ENCODE measurements around the gene TXLNG.
"Not testable (repeated sequence)": the region's sequence is repeated elsewhere in the genome, so short reads cannot be mapped to it uniquely, and the experiment has no call there.

The TXLNG gene

GRCh38 chrX:16783452-16783851, 2.8 kb upstream of the TXLNG start:
- Histone ChIP-seq H3K9me3 (ENCODE audit: control insufficient read depth in 1 of 2, low read length in 2 of 2) (no peaks in the 10 kb centered on the region), H3K27me3 (ENCODE audit: control insufficient read depth in 1 of 2, insufficient read depth in 2 of 2, low read length in 2 of 2) (no peaks in the 10 kb centered on the region), H3K4me3 (ENCODE audit: low read depth in 1 of 2, low read length in 2 of 2) (no peak overlapping the region), H3K9ac (ENCODE audit: low read depth in 1 of 2, low read length in 2 of 2) (no peak overlapping the region), H3K36me3 (ENCODE audit: control insufficient read depth in 1 of 2, insufficient read depth in 2 of 2, low read length in 2 of 2) (no peaks in the 10 kb centered on the region), H3K27ac (ENCODE audit: low read depth, low read length) (no peak overlapping the region), H3K4me1 (ENCODE audit: control insufficient read depth in 1 of 2, insufficient read depth in 2 of 2, low read length in 2 of 2) (peaks cover 0 to 10% of the 10 kb centered on the region in 2 donors)

- H3K4me1 ChIP-seq (ENCODE audit: control insufficient read depth in 1 of 2, insufficient read depth in 2 of 2, low read length in 2 of 2) = peaks cover 0 to 10% of the 10 kb centered on the region in 2 donors
- not testable (repeated sequence) for H3K4me3 ChIP-seq (ENCODE audit: low read depth in 1 of 2, low read length in 2 of 2); H3K27ac ChIP-seq (ENCODE audit: low read depth, low read length); H3K36me3 ChIP-seq (ENCODE audit: control insufficient read depth in 1 of 2, insufficient read depth in 2 of 2, low read length in 2 of 2); H3K27me3 ChIP-seq (ENCODE audit: control insufficient read depth in 1 of 2, insufficient read depth in 2 of 2, low read length in 2 of 2); H3K9ac ChIP-seq (ENCODE audit: low read depth in 1 of 2, low read length in 2 of 2); H3K9me3 ChIP-seq (ENCODE audit: control insufficient read depth in 1 of 2, low read length in 2 of 2)
Observed at GRCh38 chrX:16784440-16784839, 1.8 kb upstream of the TXLNG start.

DNA sequence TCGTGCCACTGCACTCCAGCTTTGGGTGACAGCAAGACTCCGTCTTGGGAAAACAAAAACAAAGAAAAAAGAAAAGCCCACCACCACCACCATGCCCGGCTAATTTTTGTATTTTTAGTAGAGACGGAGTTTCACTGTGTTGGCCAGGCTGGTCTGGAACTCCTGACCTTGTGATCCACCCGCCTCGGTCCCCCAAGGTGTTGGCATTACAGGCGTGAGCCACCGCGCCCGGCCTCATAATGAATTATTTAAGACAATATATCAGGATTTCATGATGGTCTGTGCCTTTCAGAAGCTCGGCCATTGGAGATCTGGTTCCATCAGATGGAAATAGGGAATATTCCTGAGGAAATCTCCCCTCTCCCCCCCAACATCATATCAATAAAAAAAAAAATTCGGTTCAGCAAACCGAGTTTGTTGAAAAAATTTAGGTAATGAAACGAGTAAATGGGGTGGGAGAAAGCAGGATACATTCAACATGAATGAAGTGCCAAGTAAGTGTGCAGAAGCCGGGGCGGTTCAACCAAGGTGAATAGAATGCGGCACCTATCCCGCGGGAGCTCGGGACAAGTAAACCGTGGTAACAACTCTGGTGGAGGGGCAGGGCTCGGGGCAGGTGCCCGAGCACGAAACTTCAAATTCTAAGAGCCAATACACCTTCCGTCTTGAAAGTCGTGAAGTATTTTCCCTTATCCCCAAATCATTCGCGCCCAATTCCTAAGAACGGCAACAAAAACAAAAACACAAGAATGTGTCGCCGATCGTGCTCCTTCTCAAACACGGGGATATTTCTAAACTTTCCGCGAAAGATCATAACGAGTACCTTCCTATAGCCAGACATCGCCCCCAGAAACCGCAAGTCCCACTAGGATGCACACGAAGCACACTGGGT, 773 bp upstream of the TXLNG start:
- Histone ChIP-seq H3K36me3 (ENCODE audit: control insufficient read depth in 1 of 2, insufficient read depth in 2 of 2, low read length in 2 of 2) (no peaks in the 10 kb centered on the region), H3K27me3 (ENCODE audit: control insufficient read depth in 1 of 2, insufficient read depth in 2 of 2, low read length in 2 of 2) (no peaks in the 10 kb centered on the region), H3K4me3 (ENCODE audit: low read depth in 1 of 2, low read length in 2 of 2) (peak overlapping the region; percentile 83 to 87), H3K4me1 (ENCODE audit: control insufficient read depth in 1 of 2, insufficient read depth in 2 of 2, low read length in 2 of 2) (peaks cover 0 to 10% of the 10 kb centered on the region in 2 donors), H3K9me3 (ENCODE audit: control insufficient read depth in 1 of 2, low read length in 2 of 2) (no peaks in the 10 kb centered on the region), H3K9ac (ENCODE audit: low read depth in 1 of 2, low read length in 2 of 2) (peak overlapping the region; percentile 68 to 77), H3K27ac (ENCODE audit: low read depth, low read length) (no peak overlapping the region)

DNA sequence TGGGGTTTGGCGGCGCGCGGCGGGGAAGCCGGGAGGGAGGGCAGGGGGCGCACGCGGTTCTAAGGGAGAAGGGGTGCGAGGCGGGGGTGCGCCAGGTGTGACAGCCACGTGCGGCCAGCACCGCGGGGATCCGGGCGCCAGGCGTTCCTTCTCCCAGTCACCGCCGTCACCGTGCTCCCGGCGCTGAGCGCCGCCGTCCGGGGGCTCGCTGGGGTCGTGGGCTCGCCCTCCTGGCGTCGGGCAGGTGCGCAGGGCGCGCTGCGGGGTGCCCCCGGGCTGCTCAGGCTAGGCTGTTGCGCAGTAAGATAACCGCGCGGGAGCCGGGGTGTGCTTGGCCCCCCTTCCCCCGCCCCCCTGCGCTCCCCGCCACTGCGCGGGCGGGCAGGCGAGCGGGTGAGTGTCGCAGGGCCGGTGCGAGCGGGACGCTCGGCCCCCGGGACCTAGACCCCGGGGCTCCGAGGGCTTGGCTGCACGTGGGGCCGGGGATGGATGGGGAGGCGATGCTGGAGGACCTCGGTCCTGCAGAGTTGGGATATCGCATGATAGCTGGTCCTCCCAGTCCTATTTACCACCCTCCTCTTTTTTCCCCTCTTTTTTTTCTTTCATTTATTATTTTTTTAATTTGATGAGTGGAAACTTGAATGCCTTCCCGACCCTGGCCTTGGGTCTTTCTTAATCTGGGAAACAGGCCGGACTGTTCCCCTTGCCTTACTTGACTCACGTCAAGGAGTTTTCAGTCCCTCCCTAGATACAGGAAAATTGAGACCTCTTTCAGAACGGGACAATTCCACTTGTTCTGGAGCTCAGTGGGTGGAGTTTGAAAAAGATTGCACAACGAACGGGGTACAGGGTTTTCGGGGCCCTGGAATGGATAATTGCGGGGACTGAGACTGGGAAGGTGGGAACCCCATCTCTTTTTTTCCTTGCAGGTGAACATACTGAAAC, 797 bp downstream of the TXLNG start:
- Histone ChIP-seq H3K9me3 (ENCODE audit: control insufficient read depth in 1 of 2, low read length in 2 of 2) (no peaks in the 10 kb centered on the region), H3K36me3 (ENCODE audit: control insufficient read depth in 1 of 2, insufficient read depth in 2 of 2, low read length in 2 of 2) (no peaks in the 10 kb centered on the region), H3K4me1 (ENCODE audit: control insufficient read depth in 1 of 2, insufficient read depth in 2 of 2, low read length in 2 of 2) (peaks cover 0 to 10% of the 10 kb centered on the region in 2 donors), H3K27me3 (ENCODE audit: control insufficient read depth in 1 of 2, insufficient read depth in 2 of 2, low read length in 2 of 2) (no peaks in the 10 kb centered on the region), H3K4me3 (ENCODE audit: low read depth in 1 of 2, low read length in 2 of 2) (peak overlapping the region; percentile 67 to 75), H3K9ac (ENCODE audit: low read depth in 1 of 2, low read length in 2 of 2) (peak overlapping the region in 1 of 2 donors; percentile 65), H3K27ac (ENCODE audit: low read depth, low read length) (no peak overlapping the region)

GRCh38 chrX:16788477-16788876, 2.2 kb downstream of the TXLNG start:
- no peaks in the 10 kb centered on the region for H3K36me3 ChIP-seq (ENCODE audit: control insufficient read depth in 1 of 2, insufficient read depth in 2 of 2, low read length in 2 of 2)
- no peaks in the 10 kb centered on the region for H3K27me3 ChIP-seq (ENCODE audit: control insufficient read depth in 1 of 2, insufficient read depth in 2 of 2, low read length in 2 of 2)
- peaks cover 0 to 10% of the 10 kb centered on the region in 2 donors for H3K4me1 ChIP-seq (ENCODE audit: control insufficient read depth in 1 of 2, insufficient read depth in 2 of 2, low read length in 2 of 2)
- no peak overlapping the region for H3K4me3 ChIP-seq (ENCODE audit: low read depth in 1 of 2, low read length in 2 of 2)
- H3K9me3 ChIP-seq (ENCODE audit: control insufficient read depth in 1 of 2, low read length in 2 of 2) = no peaks in the 10 kb centered on the region
- no peak overlapping the region for H3K27ac ChIP-seq (ENCODE audit: low read depth, low read length)
- H3K9ac ChIP-seq (ENCODE audit: low read depth in 1 of 2, low read length in 2 of 2) = no peak overlapping the region

GRCh38 chrX:16796298-16796697, 10.0 kb downstream of the TXLNG start:
- H3K9me3 ChIP-seq (ENCODE audit: control insufficient read depth in 1 of 2, low read length in 2 of 2) = no peaks in the 10 kb centered on the region
- no peaks in the 10 kb centered on the region for H3K27me3 ChIP-seq (ENCODE audit: control insufficient read depth in 1 of 2, insufficient read depth in 2 of 2, low read length in 2 of 2)
- no peak overlapping the region for H3K4me3 ChIP-seq (ENCODE audit: low read depth in 1 of 2, low read length in 2 of 2)
- no peak overlapping the region for H3K9ac ChIP-seq (ENCODE audit: low read depth in 1 of 2, low read length in 2 of 2)
- no peak overlapping the region for H3K27ac ChIP-seq (ENCODE audit: low read depth, low read length)
- H3K4me1 ChIP-seq (ENCODE audit: control insufficient read depth in 1 of 2, insufficient read depth in 2 of 2, low read length in 2 of 2) = peaks cover 0 to 3% of the 10 kb centered on the region in 2 donors
- H3K36me3 ChIP-seq (ENCODE audit: control insufficient read depth in 1 of 2, insufficient read depth in 2 of 2, low read length in 2 of 2) = peaks cover 0 to 3% of the 10 kb centered on the region in 2 donors

DNA sequence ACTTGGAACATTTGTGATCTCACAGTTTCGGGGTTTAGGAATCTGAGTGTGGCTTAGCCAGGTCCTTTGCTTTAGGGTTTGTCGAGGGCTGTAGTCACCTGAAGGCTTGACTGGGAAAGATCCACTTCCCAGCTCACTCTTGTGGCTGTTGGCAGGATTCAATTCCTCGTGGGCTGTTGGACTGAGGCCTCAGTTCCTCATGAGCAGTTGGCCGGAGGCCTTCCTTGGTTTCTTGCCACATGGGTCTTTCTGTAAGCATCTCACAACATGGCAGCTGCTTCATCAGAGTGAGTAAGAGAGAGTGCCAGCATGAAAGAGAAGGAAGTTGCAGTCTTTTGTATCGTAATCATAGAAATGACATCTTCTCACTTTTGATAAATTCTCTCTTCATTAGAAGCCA, 11.1 kb downstream of the TXLNG start:
- H3K36me3 ChIP-seq (ENCODE audit: control insufficient read depth in 1 of 2, insufficient read depth in 2 of 2, low read length in 2 of 2) = peaks cover 0 to 3% of the 10 kb centered on the region in 2 donors
- H3K27me3 ChIP-seq (ENCODE audit: control insufficient read depth in 1 of 2, insufficient read depth in 2 of 2, low read length in 2 of 2) = no peaks in the 10 kb centered on the region
- H3K27ac ChIP-seq (ENCODE audit: low read depth, low read length) = no peak overlapping the region
- peaks cover 0 to 3% of the 10 kb centered on the region in 2 donors for H3K4me1 ChIP-seq (ENCODE audit: control insufficient read depth in 1 of 2, insufficient read depth in 2 of 2, low read length in 2 of 2)
- H3K9ac ChIP-seq (ENCODE audit: low read depth in 1 of 2, low read length in 2 of 2) = no peak overlapping the region
- no peak overlapping the region for H3K4me3 ChIP-seq (ENCODE audit: low read depth in 1 of 2, low read length in 2 of 2)
- no peaks in the 10 kb centered on the region for H3K9me3 ChIP-seq (ENCODE audit: control insufficient read depth in 1 of 2, low read length in 2 of 2)

- no peaks in the 10 kb centered on the region for H3K9me3 ChIP-seq (ENCODE audit: control insufficient read depth in 1 of 2, low read length in 2 of 2)
- H3K9ac ChIP-seq (ENCODE audit: low read depth in 1 of 2, low read length in 2 of 2) = no peak overlapping the region
- H3K27ac ChIP-seq (ENCODE audit: low read depth, low read length) = no peak overlapping the region
- H3K27me3 ChIP-seq (ENCODE audit: control insufficient read depth in 1 of 2, insufficient read depth in 2 of 2, low read length in 2 of 2) = no peaks in the 10 kb centered on the region
- H3K4me1 ChIP-seq (ENCODE audit: control insufficient read depth in 1 of 2, insufficient read depth in 2 of 2, low read length in 2 of 2) = peaks cover 0 to 3% of the 10 kb centered on the region in 2 donors
- peaks cover 0 to 3% of the 10 kb centered on the region in 2 donors for H3K36me3 ChIP-seq (ENCODE audit: control insufficient read depth in 1 of 2, insufficient read depth in 2 of 2, low read length in 2 of 2)
- no peak overlapping the region for H3K4me3 ChIP-seq (ENCODE audit: low read depth in 1 of 2, low read length in 2 of 2)
Observed at GRCh38 chrX:16797841-16798240, 11.6 kb downstream of the TXLNG start.

- Histone ChIP-seq H3K27me3 (ENCODE audit: control insufficient read depth in 1 of 2, insufficient read depth in 2 of 2, low read length in 2 of 2) (no peaks in the 10 kb centered on the region), H3K4me3 (ENCODE audit: low read depth in 1 of 2, low read length in 2 of 2) (no peak overlapping the region), H3K27ac (ENCODE audit: low read depth, low read length) (no peak overlapping the region), H3K9ac (ENCODE audit: low read depth in 1 of 2, low read length in 2 of 2) (no peak overlapping the region), H3K4me1 (ENCODE audit: control insufficient read depth in 1 of 2, insufficient read depth in 2 of 2, low read length in 2 of 2) (peaks cover 3 to 12% of the 10 kb centered on the region in 2 donors), H3K9me3 (ENCODE audit: control insufficient read depth in 1 of 2, low read length in 2 of 2) (no peaks in the 10 kb centered on the region), H3K36me3 (ENCODE audit: control insufficient read depth in 1 of 2, insufficient read depth in 2 of 2, low read length in 2 of 2) (no peaks in the 10 kb centered on the region)
Observed at GRCh38 chrX:16804923-16805464, 18.7 kb downstream of the TXLNG start.

Measured in duodenal mucosa (tissue), 2 donors.